DND-41 (cell line): ENCODE results near the gene ACADVL.

Source experiments
- ATAC-seq: fragments of 200-7000 bp; cut with Tn5 transposase; 3 replicates; pipeline ENCODE4 v1.9.1; 2021; ENCODE audit warnings: low read depth; ENCODE audit not compliant: insufficient read depth
- DNase-seq: peaks from one replicate; pipeline ENCODE4 v3.0.0-alpha.2; 2020
- H2AFZ ChIP-seq: 2 replicates; pipeline ENCODE4 v1.6.0; 2012; ENCODE audit warnings: low read depth, low read length
- H3K27ac ChIP-seq: 2 replicates; pipeline ENCODE4 v1.5.1; 2012; ENCODE audit warnings: low read length, inconsistent platforms
- H3K27me3 ChIP-seq: fragments of 200-600 bp; sonication (generic); 2 replicates; pipeline ENCODE4 v1.6.0; 2012; ENCODE audit warnings: low read length, mild to moderate bottlenecking, inconsistent platforms; ENCODE audit not compliant: insufficient read depth, poor library complexity
- H3K36me3 ChIP-seq: 2 replicates; pipeline ENCODE4 v1.5.1; 2012; ENCODE audit warnings: low read length, inconsistent platforms; ENCODE audit not compliant: insufficient read depth
- H3K4me1 ChIP-seq: 2 replicates; pipeline ENCODE4 v1.5.1; 2012; ENCODE audit warnings: mild to moderate bottlenecking, low read length; ENCODE audit not compliant: insufficient read depth
- H3K4me2 ChIP-seq: 2 replicates; pipeline ENCODE4 v1.6.0; 2012; ENCODE audit warnings: mild to moderate bottlenecking, moderate library complexity, low read length, inconsistent platforms; ENCODE audit not compliant: insufficient read depth
- H3K4me3 ChIP-seq, 2 experiments: fragments of 200-600 bp in 1 of 2; shearing (Covaris generic) in 1 of 2; 2 replicates each; pipeline ENCODE4 v1.5.1; 2012 to 2016; ENCODE audit warnings: inconsistent platforms in 2 of 2, low read length in 2 of 2, mild to moderate bottlenecking in 2 of 2, low read depth in 1 of 2, moderate library complexity in 1 of 2
- H3K79me2 ChIP-seq: 2 replicates; pipeline ENCODE4 v1.6.0; 2012; ENCODE audit warnings: low read length, inconsistent platforms; ENCODE audit not compliant: insufficient read depth
- H3K9ac ChIP-seq: 2 replicates; pipeline ENCODE4 v1.6.0; 2012; ENCODE audit warnings: low read depth, mild to moderate bottlenecking, inconsistent platforms, low read length, moderate library complexity
- H3K9me3 ChIP-seq: 2 replicates; pipeline ENCODE4 v1.5.1; 2012; ENCODE audit warnings: low read length, moderate library complexity, mild to moderate bottlenecking, inconsistent platforms; ENCODE audit not compliant: insufficient read depth, severe bottlenecking
- H4K20me1 ChIP-seq: 2 replicates; pipeline ENCODE4 v1.6.0; 2012; ENCODE audit warnings: low read length; ENCODE audit not compliant: insufficient read depth
- EZH2 ChIP-seq: IDR thresholded peaks from 3 replicates; pipeline ENCODE4 v1.6.1; 2012; ENCODE audit warnings: borderline replicate concordance, low read depth, mild to moderate bottlenecking, moderate library complexity, low read length, inconsistent platforms; ENCODE audit not compliant: severe bottlenecking
- TF ChIP-seq, protein P1 (sequence below): IDR thresholded peaks from 2 replicates; pipeline ENCODE4 v1.5.1; 2012; ENCODE audit warnings: borderline replicate concordance, low read length, moderate library complexity, mild to moderate bottlenecking; ENCODE audit not compliant: poor library complexity, severe bottlenecking; ENCODE audit errors: extremely low read depth

ACADVL gene

DNA sequence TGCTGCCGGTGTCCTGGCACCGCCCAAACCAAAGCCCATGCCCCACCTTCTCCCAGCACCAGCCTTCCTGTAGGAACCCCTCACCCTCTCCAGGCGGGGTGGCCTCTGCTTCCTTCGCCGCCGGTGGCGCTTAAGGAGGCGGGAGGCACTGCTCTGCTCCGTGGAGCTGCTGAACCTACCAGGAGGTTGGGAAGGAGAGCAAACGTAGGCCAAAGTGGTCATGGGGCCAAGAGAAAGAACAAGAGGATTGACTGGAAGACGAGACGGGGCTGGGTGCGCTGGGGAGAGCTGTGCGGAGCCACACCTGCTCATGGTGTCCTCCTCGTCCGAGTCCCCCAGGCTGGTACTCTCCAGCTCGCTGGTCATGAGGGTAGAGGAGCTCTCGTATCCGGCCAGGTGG lies 9.8 kb downstream of the ACADVL start:
- no peak for TF ChIP-seq EZH2
- TF ChIP-seq, protein P1, sequence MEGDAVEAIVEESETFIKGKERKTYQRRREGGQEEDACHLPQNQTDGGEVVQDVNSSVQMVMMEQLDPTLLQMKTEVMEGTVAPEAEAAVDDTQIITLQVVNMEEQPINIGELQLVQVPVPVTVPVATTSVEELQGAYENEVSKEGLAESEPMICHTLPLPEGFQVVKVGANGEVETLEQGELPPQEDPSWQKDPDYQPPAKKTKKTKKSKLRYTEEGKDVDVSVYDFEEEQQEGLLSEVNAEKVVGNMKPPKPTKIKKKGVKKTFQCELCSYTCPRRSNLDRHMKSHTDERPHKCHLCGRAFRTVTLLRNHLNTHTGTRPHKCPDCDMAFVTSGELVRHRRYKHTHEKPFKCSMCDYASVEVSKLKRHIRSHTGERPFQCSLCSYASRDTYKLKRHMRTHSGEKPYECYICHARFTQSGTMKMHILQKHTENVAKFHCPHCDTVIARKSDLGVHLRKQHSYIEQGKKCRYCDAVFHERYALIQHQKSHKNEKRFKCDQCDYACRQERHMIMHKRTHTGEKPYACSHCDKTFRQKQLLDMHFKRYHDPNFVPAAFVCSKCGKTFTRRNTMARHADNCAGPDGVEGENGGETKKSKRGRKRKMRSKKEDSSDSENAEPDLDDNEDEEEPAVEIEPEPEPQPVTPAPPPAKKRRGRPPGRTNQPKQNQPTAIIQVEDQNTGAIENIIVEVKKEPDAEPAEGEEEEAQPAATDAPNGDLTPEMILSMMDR, result no peak
- Histone ChIP-seq H4K20me1 (peaks cover 38% of the 10 kb centered on the region), H3K4me1 (peaks cover 29% of the 10 kb centered on the region), H3K36me3 (peaks cover 73% of the 10 kb centered on the region), H2AFZ (no peak overlapping the region), H3K9ac (no peak overlapping the region), H3K79me2 (peaks cover 55% of the 10 kb centered on the region), H3K27me3 (no peaks in the 10 kb centered on the region), H3K4me2 (no peak overlapping the region), H3K27ac (no peak overlapping the region), H3K4me3 (no peak overlapping the region), H3K9me3 (no peaks in the 10 kb centered on the region)
- no peak for ATAC-seq
- no peak for DNase-seq

DNA sequence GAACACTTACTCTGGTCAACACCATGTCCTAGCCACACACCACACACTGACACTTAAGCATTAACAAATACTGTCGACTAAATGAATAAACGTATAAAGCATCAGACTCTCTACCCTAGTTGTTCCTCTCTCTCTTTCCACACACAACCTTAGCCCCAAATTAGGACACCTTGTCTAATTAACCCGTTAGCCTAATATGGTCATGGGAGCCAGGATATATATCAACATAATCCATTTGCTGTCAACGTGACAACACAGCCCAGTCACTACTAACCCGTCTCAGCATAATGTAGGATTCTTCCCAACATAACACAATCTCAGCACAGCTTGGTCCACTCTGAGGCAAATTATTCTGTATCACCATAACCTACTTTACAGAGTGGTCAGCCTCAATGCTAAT lies 12.4 kb downstream of the ACADVL start:
- H3K79me2 ChIP-seq, result peaks cover 82% of the 10 kb centered on the region
- peak overlapping the region; percentile 90; the same call in 1 of the 2 replicates for H3K9ac ChIP-seq
- peaks cover 74% of the 10 kb centered on the region for H3K36me3 ChIP-seq
- DNase-seq, result no peak
- peaks cover 55% of the 10 kb centered on the region for H3K4me1 ChIP-seq
- H2AFZ ChIP-seq, result no peak overlapping the region
- no peaks in the 10 kb centered on the region for H3K27me3 ChIP-seq
- ATAC-seq, result no peak
- no peaks in the 10 kb centered on the region for H3K9me3 ChIP-seq
- TF ChIP-seq, protein P1, result no peak
- TF ChIP-seq EZH2, result no peak
- peak overlapping the region in 1 of 2 experiments; percentile 83; a peak in 2 of 4 replicates for H3K4me3 ChIP-seq
- H3K4me2 ChIP-seq, result peak overlapping the region; percentile 99
- H3K27ac ChIP-seq, result peak overlapping the region; percentile 17
- H4K20me1 ChIP-seq, result peaks cover 56% of the 10 kb centered on the region

DNA sequence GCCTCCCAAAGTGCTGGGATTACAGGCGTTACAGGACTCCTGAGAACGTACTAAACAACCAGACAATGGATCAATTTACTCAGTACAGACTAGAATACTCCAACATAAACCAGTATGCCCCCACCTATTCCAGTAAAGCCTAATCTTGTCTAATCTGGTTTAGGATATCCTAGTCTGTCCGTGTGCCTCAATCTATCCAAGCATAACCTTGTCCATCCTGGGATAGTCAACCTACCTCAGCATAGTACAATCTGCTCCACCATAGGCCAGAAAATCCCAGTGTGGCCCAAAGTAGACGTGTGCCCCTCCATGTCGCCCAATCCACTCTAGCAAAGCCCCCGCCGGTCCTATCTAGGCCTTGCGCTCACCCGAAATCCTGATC lies 14.0 kb downstream of the ACADVL start:
- H3K27ac ChIP-seq, result peak overlapping the region; percentile 97
- TF ChIP-seq, protein P1, result no peak
- no peak for TF ChIP-seq EZH2
- peak overlapping the region; percentile 75 for H2AFZ ChIP-seq
- peaks cover 61% of the 10 kb centered on the region for H3K36me3 ChIP-seq
- ATAC-seq (peak; percentile 11), DNase-seq (no peak)
- H4K20me1 ChIP-seq, result peaks cover 57% of the 10 kb centered on the region
- peak overlapping the region; percentile 99 for H3K4me2 ChIP-seq
- peaks cover 97% of the 10 kb centered on the region for H3K79me2 ChIP-seq
- no peaks in the 10 kb centered on the region for H3K27me3 ChIP-seq
- peaks cover 61% of the 10 kb centered on the region for H3K4me1 ChIP-seq
- H3K9ac ChIP-seq, result peak overlapping the region; percentile 90
- peak overlapping the region; percentile 83 to 93 for H3K4me3 ChIP-seq
- no peaks in the 10 kb centered on the region for H3K9me3 ChIP-seq
